A549 (cell line): Measurements from ENCODE around the gene SYT13. TPM values are rescaled to one million over a fixed set of nuclear protein-coding genes. Genes with fewer than 3 reads are reported as not detected.

Experiments
- ATAC-seq, 2 experiments: fragments of 200-7000 bp in 1 of 2; fragments of >200 bp in 1 of 2; cut with Nextera tagmentation in 1 of 2; cut with Tn5 transposase in 1 of 2; 3 replicates each; pipeline versions ENCODE4 v1.8.0 to v1.9.1; 2018 to 2020; ENCODE audit warnings: mild to moderate bottlenecking in 1 of 2, moderate library complexity in 1 of 2
- CTCF ChIA-PET: fragments of 300-600 bp; sonication (Branson Sonifier 250); formaldehyde crosslinking; extraction: SDS; loops from one replicate; lab custom pipeline; 2021; ENCODE audit warnings: antibody characterized with exemption, inconsistent platforms; lab: Yijun Ruan, JAX
- POLR2A ChIA-PET: fragments of 350-600 bp; formaldehyde crosslinking; extraction: SDS; loops from one replicate; lab custom pipeline; 2021; ENCODE audit warnings: antibody characterized with exemption, inconsistent platforms; lab: Yijun Ruan, JAX
- DNase-seq, 2 experiments: peaks; one replicate each; pipeline versions ENCODE4 v3.0.0 to v3.0.0-alpha.2; 2011 to 2016; ENCODE audit warnings: low read depth in 1 of 2, low spot score in 1 of 2
- FAIRE-seq: peaks from 2 replicates; lab custom pipeline; 2011; peaks lifted over from hg19 to GRCh38; lab: Jason Lieb, UNC
- H3K27ac ChIP-seq, 2 experiments: fragments of >200 bp; sonication (Bioruptor Twin); formaldehyde crosslinking; 3 replicates each; pipeline ENCODE4 v1.5.1; 2016 to 2017
- H3K4me1 ChIP-seq: fragments of >200 bp; sonication (Bioruptor Twin); formaldehyde crosslinking; 3 replicates; pipeline ENCODE4 v1.6.1; 2016
- H3K4me2 ChIP-seq: fragments of >200 bp; sonication (Bioruptor Twin); formaldehyde crosslinking; 3 replicates; pipeline ENCODE4 v1.6.1; 2016
- H3K4me3 ChIP-seq: fragments of >200 bp; sonication (Bioruptor Twin); formaldehyde crosslinking; 3 replicates; pipeline ENCODE4 v1.5.1; 2016
- H3K9me3 ChIP-seq: fragments of >200 bp; sonication (Bioruptor Twin); formaldehyde crosslinking; 3 replicates; pipeline ENCODE4 v1.6.1; 2016
- CBX8 ChIP-seq: fragments of 200-600 bp; sonication (generic); IDR thresholded peaks from 2 replicates; pipeline ENCODE4 v1.6.1; 2016
- CEBPB ChIP-seq, 2 experiments: fragments of >200 bp in 1 of 2; sonication (Bioruptor Twin) in 1 of 2; formaldehyde crosslinking in 1 of 2; IDR thresholded peaks; 2 replicates each; pipeline ENCODE4 v1.6.1; 2012 to 2016
- CTCF ChIP-seq: fragments of >200 bp; sonication (Bioruptor Twin); formaldehyde crosslinking; IDR thresholded peaks from 3 replicates; pipeline ENCODE4 v1.5.1; 2016
- E2F6 ChIP-seq: IDR thresholded peaks from 2 replicates; pipeline ENCODE4 v1.6.1; 2012; ENCODE audit warnings: low read depth, borderline replicate concordance
- EHF ChIP-seq: fragments of 250-450 bp; sonication (Bioruptor Pico); IDR thresholded peaks from 2 replicates; pipeline ENCODE4 v1.5.0; 2020; ENCODE audit warnings: mild to moderate bottlenecking
- EHMT2 ChIP-seq: fragments of 200-600 bp; sonication (generic); IDR thresholded peaks from 2 replicates; pipeline ENCODE4 v1.6.1; 2016; ENCODE audit warnings: antibody characterized with exemption, low read depth, mild to moderate bottlenecking, moderate library complexity
- EP300 ChIP-seq, 2 experiments: fragments of >200 bp; sonication (Bioruptor Twin); formaldehyde crosslinking; IDR thresholded peaks; 2 replicates in 1 of 2; 3 replicates in 1 of 2; pipeline ENCODE4 v1.6.1; 2016 to 2017
- FOXS1 ChIP-seq: fragments of 250-450 bp; sonication (Bioruptor Pico); IDR thresholded peaks from 2 replicates; pipeline ENCODE4 v1.5.0; 2020; ENCODE audit warnings: mild to moderate bottlenecking, moderate library complexity
- GATA3 ChIP-seq: IDR thresholded peaks from 2 replicates; pipeline ENCODE4 v1.6.1; 2012; ENCODE audit warnings: borderline replicate concordance
- HDAC2 ChIP-seq: fragments of 200-600 bp; sonication (generic); IDR thresholded peaks from 2 replicates; pipeline ENCODE4 v1.6.1; 2016
- HES2 ChIP-seq: fragments of >200 bp; sonication (Bioruptor Twin); formaldehyde crosslinking; IDR thresholded peaks from 2 replicates; pipeline ENCODE4 v1.6.1; 2016
- HEYL ChIP-seq: fragments of 250-450 bp; sonication (Bioruptor Pico); IDR thresholded peaks from 2 replicates; pipeline ENCODE4 v1.8.0; 2021; ENCODE audit warnings: mild to moderate bottlenecking, moderate library complexity
- HOXA7 ChIP-seq: fragments of 250-450 bp; sonication (Bioruptor Pico); IDR thresholded peaks from 2 replicates; pipeline ENCODE4 v1.5.0; 2020; ENCODE audit warnings: mild to moderate bottlenecking, moderate library complexity
- JUNB ChIP-seq: fragments of >200 bp; sonication (Bioruptor Twin); formaldehyde crosslinking; IDR thresholded peaks from 2 replicates; pipeline ENCODE4 v1.6.1; 2016
- MAZ ChIP-seq: fragments of 150-350 bp; IDR thresholded peaks from 2 replicates; pipeline ENCODE4 v1.6.1; 2014; ENCODE audit warnings: antibody characterized with exemption, low read depth, low read length, borderline replicate concordance
- NPAS2 ChIP-seq: fragments of 250-450 bp; sonication (Bioruptor Pico); IDR thresholded peaks from 2 replicates; pipeline ENCODE4 v1.8.0; 2022; ENCODE audit warnings: mild to moderate bottlenecking, moderate library complexity, borderline replicate concordance
- PBX3 ChIP-seq: IDR thresholded peaks from 2 replicates; pipeline ENCODE4 v1.6.1; 2012
- POLR2A ChIP-seq: IDR thresholded peaks from 2 replicates; pipeline ENCODE4 v1.6.1; 2012; ENCODE audit warnings: mild to moderate bottlenecking, low read length
- POLR2AphosphoS2 ChIP-seq: conservative IDR thresholded peaks from 2 replicates; pipeline ENCODE4 v1.6.1; 2012; ENCODE audit warnings: low read length, improper control_type of control experiment, inconsistent platforms
- RAD21 ChIP-seq, 2 experiments: fragments of >200 bp in 1 of 2; sonication (Bioruptor Twin) in 1 of 2; formaldehyde crosslinking in 1 of 2; IDR thresholded peaks in 1 of 2; conservative IDR thresholded peaks in 1 of 2; 2 replicates in 1 of 2; 3 replicates in 1 of 2; pipeline ENCODE4 v1.6.1; 2012 to 2018; ENCODE audit warnings: inconsistent platforms in 1 of 2
- RNF2 ChIP-seq: fragments of 200-600 bp; sonication (generic); IDR thresholded peaks from 2 replicates; pipeline ENCODE4 v1.6.1; 2016; ENCODE audit warnings: low read depth, mild to moderate bottlenecking, antibody characterized with exemption, moderate library complexity, borderline replicate concordance
- SMC3 ChIP-seq: fragments of >200 bp; sonication (Bioruptor Twin); formaldehyde crosslinking; IDR thresholded peaks from 3 replicates; pipeline ENCODE4 v1.6.1; 2018; ENCODE audit warnings: inconsistent platforms
- SREBF2 ChIP-seq: fragments of 450-650 bp; IDR thresholded peaks from 2 replicates; pipeline ENCODE4 v1.6.1; 2014; ENCODE audit warnings: mild to moderate bottlenecking, moderate library complexity
- TFCP2L1 ChIP-seq: fragments of 250-450 bp; sonication (Bioruptor Pico); IDR thresholded peaks from 2 replicates; pipeline ENCODE4 v1.5.0; 2021; ENCODE audit warnings: mild to moderate bottlenecking
- USF2 ChIP-seq: fragments of 450-650 bp; IDR thresholded peaks from 2 replicates; pipeline ENCODE4 v1.6.1; 2014; ENCODE audit warnings: antibody characterized with exemption
- ZC3H11A ChIP-seq: fragments of 450-650 bp; IDR thresholded peaks from 2 replicates; pipeline ENCODE4 v1.6.1; 2014; ENCODE audit warnings: antibody characterized with exemption, mild to moderate bottlenecking
- WGBS: methylation state at CpG from one replicate; pipeline ENCODE4 v1.1.6; 2017; ENCODE audit errors: missing lambda C conversion rate; 5-methylcytosine and 5-hydroxymethylcytosine counted together
- polyA plus RNA-seq, 4 experiments: library from polyadenylated mRNA; depleted of rRNA in 3 of 4; stranded (reverse); fragments of >200 nt; fragmentation: RNase III in 1 of 4; extraction: RNeasy Plus Mini Kit Qiagen cat#74134 plus additional on column Dnase treatment in 1 of 4; gene quantifications; 2 replicates in 3 of 4; 3 replicates in 1 of 4; pipeline ENCODE4 v1.2.3, GENCODE V29; 2011 to 2017
- TF ChIP-seq, protein P1 (sequence below): fragments of 200-600 bp; sonication (generic); IDR thresholded peaks from 2 replicates; pipeline ENCODE4 v1.6.1; 2016; ENCODE audit warnings: antibody characterized with exemption, mild to moderate bottlenecking, moderate library complexity

SYT13 gene
- polyA plus RNA-seq, 2 of the 4 experiments (the other 2 are of a cell fraction) = 8.1 to 12.9 TPM

- 59% methylated on average over 2 of the region's 2 CpGs for WGBS
- H3K4me1 ChIP-seq = no peaks in the 10 kb centered on the region
- H3K9me3 ChIP-seq = no peaks in the 10 kb centered on the region
- no peak overlapping the region for H3K4me2 ChIP-seq
- ChIA-PET CTCF (no interaction called here), POLR2A (no interaction called here)
- DNase-seq (no peak), ATAC-seq (peak in 1 of 2 experiments; percentile 53; a peak in 1 of 6 replicates), FAIRE-seq (no peak)
- no peak overlapping the region for H3K4me3 ChIP-seq
- H3K27ac ChIP-seq = no peak overlapping the region
- TF ChIP-seq EHF (CRISPR knock-in tag) (no peak), NPAS2 (CRISPR knock-in tag) (no peak), RNF2 (no peak), TFCP2L1 (CRISPR knock-in tag) (no peak), HES2 (no peak), POLR2A (no peak), HDAC2 (no peak), E2F6 (no peak), CTCF (no peak), SREBF2 (no peak), USF2 (no peak), CEBPB (IDR thresholded peaks at IDR 0.05) (no peak), CBX8 (no peak), SMC3 (no peak), HEYL (CRISPR knock-in tag) (no peak), EHMT2 (no peak)
- TF ChIP-seq, protein P1, sequence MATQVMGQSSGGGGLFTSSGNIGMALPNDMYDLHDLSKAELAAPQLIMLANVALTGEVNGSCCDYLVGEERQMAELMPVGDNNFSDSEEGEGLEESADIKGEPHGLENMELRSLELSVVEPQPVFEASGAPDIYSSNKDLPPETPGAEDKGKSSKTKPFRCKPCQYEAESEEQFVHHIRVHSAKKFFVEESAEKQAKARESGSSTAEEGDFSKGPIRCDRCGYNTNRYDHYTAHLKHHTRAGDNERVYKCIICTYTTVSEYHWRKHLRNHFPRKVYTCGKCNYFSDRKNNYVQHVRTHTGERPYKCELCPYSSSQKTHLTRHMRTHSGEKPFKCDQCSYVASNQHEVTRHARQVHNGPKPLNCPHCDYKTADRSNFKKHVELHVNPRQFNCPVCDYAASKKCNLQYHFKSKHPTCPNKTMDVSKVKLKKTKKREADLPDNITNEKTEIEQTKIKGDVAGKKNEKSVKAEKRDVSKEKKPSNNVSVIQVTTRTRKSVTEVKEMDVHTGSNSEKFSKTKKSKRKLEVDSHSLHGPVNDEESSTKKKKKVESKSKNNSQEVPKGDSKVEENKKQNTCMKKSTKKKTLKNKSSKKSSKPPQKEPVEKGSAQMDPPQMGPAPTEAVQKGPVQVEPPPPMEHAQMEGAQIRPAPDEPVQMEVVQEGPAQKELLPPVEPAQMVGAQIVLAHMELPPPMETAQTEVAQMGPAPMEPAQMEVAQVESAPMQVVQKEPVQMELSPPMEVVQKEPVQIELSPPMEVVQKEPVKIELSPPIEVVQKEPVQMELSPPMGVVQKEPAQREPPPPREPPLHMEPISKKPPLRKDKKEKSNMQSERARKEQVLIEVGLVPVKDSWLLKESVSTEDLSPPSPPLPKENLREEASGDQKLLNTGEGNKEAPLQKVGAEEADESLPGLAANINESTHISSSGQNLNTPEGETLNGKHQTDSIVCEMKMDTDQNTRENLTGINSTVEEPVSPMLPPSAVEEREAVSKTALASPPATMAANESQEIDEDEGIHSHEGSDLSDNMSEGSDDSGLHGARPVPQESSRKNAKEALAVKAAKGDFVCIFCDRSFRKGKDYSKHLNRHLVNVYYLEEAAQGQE = no peak
Measured at GRCh38 chr11:45314900-45315299, 28.8 kb upstream of the SYT13 start.

DNA sequence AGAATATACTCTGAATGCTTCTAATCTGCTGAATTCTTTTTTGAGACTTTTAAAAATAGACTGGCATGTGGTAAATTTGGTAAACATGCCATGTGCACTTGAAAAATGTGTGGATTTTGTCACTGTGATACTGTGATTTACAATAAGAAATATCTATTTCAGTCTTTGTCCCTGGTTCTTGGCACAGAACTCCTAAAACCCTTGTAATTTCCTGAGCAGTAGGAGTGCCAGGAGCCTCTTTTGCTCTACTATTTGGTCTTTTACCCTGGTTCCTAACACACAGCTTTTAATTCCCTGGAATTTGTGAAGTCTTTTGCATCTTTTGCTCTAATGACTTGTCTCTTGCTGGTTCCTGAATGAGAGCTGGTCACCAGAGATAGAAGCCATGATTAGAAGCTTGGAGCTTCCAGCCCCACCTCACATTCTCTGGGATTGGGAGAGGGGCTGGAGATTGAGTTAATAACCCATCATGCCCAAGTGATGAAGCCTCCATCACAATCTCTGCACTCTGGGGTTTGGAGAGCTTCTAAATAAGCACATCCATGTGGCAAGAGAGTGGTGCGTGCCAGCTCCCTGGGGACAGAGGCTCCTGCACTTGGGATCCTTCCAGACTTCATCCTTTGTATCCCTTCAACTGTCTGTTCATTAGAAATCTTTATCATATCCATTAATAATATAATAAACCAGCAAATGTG, 27.2 kb upstream of the SYT13 start:
- Histone ChIP-seq H3K4me1 (no peaks in the 10 kb centered on the region), H3K9me3 (no peaks in the 10 kb centered on the region), H3K27ac (no peak overlapping the region), H3K4me2 (no peak overlapping the region), H3K4me3 (no peak overlapping the region)
- ATAC-seq = no peak
- FAIRE-seq = no peak
- 27% methylated on average over 1 of the region's 1 CpG for WGBS
- ChIA-PET POLR2A (no interaction called here), CTCF (interaction anchor here (1.0 to 3.7 kb wide), 6 partner anchors 18 to 202 kb away, joined by 3 to 13 read pairs (median 4); no protein-coding TSS in a partner anchor)
- DNase-seq = no peak
- TF ChIP-seq EP300 (IDR thresholded peaks at IDR 0.05) (no peak), EHMT2 (no peak), PBX3 (no peak), HEYL (CRISPR knock-in tag) (no peak), RNF2 (no peak), RAD21 (conservative IDR thresholded peaks at IDR 0.05 in 1 of 2, IDR thresholded peaks at IDR 0.05 in 1 of 2) (no peak), FOXS1 (CRISPR knock-in tag) (no peak), GATA3 (no peak), JUNB (no peak), CTCF (no peak), EHF (CRISPR knock-in tag) (no peak), MAZ (no peak), POLR2AphosphoS2 (no peak), ZC3H11A (no peak), HOXA7 (CRISPR knock-in tag) (no peak), CBX8 (no peak), SREBF2 (no peak)
